CD4-positive, alpha-beta T cell treated with Interleukin-10 for 1 hour (primary cell): ENCODE results near the gene DACT2.

ENCODE experiments used
- DNase-seq: peaks from one replicate; pipeline ENCODE4 v3.0.0-alpha.2; 2020

DACT2 gene

DNA sequence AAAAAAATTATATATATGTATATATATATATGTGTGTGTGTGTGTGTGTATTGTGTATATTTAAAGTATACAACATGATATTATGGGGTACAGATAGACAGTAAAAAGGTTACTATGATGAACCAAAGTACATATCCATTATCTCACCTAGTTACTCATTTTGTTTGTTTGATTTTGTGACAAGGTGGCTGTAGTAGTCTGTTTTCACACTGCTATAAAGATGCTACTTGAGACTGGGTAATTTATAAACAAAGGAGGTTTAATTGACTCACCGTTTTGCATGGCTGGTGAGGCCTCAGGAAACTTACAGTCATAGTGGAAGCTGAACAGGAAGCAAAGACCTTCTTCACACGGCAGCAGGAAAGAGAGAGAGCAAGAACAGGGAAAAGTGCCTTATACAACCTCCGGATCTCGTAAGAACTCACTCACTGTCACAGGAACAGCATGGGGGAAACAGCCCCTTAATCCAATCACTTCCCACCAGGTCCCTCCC is 30.2 kb upstream of the DACT2 start:
- DNase-seq = no peak

DNA sequence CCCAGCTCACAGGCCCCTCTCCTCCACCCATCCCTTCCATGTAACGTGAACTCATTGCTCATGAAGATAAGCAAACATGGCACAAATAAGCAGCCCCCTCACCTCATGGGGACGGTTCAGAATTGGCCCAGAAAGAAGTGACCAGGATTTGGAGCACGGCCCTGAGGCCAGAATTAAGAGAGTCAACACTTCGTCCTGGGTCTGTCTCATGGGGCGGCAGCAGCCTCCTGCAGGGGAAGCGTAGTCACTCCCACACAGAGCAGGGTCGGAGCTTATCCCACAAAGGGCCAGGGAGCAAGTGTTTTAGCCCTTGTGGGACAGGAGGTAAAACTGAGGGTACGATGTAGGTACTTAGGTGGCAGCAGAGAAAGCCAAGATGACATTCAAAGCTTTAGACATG is 28.6 kb upstream of the DACT2 start:
- DNase-seq = no peak

DNA sequence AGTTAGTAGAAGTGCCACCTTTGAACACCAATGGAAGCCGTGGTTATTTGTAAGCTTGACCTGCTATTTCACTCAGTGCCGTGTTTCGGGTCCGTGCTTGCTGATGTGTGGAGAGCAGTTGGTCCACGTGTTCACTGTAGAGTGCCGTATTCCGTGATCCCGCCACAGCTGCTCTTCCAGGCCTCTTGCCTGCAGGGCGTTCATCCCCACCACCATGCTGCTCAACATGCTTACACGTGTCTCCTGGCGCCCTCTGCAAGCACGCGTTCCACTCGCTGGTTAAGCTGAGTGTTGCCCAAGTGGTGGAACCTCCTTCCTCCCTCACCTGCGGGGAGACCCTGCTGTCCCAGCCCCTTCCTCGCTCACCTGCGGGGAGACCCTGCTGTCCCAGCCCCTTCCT is 28.0 kb upstream of the DACT2 start:
- DNase-seq = no peak

DNA sequence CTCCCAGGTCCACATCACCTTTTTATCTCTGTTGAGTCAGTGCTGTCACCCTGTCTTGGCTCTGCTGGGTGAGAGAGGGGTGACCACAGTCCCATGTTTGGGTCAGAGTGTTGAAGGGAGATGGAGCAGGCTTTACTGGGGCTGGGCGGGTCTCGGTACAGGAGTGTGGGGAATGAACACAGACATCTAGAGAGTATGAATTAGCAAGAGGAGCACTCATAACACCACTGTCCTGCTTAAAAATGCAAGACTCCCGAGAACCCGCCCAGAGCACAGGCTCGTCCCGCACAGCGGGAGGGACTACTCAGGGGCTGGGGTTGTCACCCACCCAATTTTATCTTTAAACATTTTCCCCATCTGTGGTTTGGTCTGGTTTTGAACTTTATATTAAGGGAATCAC is 27.5 kb upstream of the DACT2 start:
- no peak for DNase-seq

DNA sequence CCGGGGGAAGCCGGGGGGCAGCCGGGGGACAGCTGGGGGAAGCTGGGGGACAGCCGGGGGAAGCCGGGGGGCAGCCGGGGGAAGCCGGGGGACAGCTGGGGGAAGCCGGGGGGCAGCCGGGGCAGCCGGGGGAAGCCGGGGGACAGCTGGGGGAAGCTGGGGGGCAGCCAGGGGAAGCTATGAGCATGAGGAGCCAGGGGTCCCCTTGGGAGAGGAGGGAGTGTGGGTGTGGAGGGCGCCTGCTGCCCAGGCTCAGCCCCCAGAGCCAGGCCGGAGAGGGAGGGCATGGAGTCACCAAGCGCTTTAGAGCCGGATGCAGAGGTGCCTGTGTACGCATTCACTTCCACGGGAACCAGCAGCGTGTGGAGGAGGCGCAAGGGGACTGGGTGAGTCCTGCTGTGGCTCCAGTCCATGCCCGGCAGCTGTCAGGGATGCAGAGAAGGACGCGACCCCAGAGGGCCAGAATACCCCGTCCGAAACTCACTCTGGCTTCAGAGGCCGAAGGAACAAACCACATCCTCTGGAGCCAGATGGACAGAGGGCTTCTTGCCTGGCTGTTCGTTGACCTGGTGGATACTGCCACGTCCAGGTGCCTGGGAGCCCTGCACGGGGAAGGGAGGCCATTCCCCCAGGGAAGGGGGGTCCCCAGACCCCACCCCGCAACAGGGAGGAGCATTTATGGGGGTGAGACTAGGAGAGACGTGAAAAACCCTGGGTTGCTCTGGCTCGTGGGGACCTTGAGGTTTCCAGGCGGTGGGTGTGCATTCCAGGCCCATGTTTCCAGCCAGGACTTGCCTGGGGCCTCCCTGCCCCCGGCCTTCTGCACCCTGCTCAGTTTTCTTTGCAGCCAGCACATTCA is 26.5 kb upstream of the DACT2 start:
- no peak for DNase-seq

DNA sequence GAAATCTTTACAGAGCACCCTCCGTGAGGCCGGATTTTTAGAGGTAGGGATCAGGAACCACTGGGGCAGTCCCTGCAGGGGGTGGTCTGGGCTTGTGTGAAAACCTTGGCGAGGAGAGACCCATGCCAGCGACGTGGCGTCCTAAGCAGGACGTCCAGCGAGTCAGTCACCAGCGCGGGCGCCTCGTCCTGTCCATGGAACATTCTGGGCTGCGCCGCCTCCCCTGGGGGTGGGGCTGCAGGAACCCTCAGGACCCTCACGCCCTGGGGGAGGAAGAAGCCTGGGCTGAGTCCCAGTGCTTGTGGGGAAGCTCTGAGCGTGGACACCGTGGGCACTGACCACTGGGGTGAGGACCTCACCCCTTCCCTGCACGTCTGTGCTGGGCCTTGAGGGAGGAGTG is 25.7 kb upstream of the DACT2 start:
- no peak for DNase-seq

DNA sequence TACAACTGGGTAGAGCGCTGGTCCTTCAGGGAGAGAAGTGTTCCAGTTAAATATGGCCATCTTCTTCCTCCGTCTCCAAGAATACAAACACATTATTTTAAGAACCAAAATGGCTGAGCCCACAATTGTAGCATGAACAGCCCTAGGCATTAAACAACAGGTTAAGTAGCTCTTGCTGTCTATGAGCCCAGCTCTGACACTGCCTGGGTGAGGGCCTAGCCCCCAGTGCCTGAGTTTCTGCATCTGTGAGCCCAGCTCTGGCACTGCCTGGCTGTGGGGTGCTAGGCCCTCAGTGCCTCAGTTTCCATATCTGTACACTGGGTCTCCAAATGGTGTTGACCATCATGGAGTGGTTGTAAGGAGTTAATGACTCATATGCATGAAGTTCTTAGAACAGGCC is 24.8 kb upstream of the DACT2 start:
- no peak for DNase-seq

DNA sequence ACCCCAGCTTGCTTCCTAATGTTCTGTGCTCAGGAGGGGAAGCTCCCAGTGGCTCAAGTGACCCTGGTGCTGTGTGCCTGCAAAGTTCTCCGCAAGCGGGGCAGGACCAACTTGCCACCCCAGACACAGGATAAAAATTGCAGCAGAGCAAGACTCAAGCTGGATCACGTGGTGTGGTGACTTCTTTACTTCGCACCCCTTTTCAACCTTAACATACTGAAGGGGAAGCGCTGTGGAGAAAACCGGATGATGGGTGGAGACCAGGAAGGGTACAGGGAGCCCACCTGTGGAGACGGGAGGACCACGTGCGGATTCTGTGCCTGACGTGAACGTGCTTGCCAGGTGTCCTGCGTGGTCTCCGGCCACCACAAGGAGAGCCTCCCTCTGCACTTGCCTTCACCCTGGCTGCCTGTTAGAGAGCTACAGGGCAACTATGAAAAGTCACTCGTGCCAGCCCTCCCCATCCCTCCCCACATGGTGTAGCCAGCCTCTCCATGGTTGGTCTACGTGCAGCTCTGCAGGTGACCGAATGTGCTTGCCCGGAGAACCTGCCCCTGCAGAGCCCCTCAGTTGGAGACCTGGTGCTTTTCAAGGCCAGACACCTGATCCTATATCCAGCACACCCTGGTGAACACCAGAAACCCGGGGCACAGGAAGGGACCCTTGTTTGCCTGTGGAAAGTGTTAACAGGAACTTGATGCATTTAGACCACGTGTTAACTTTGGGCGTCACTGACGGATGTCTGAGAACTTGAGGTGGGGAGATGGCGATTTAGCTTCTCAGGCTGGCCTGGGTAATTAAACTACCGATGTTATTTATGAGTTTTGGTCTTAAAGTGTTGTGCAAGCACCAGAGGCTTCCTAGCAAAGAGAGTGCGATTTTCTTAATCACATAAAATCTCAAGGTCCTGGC is 23.9 kb upstream of the DACT2 start:
- no peak for DNase-seq

DNA sequence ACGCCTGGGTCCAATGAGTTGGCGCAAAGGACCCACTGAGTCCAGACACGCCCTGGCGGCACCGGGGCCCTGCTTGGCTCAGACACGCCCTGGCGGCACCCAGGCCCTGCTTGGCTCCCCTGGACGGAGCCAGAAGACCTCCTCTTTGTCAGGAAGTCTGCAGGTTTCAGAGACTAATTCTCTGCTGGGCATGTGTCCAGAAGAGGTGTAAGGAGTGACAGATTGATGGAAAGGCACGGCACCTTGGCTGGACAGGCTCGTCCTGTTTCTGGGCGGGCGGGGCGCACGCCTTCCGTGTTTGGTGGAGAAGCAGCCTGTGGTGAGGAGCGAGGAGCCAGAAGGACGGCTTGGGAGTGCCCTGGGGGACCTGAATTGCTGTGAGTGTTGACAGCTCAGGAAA is 23.1 kb upstream of the DACT2 start:
- DNase-seq = no peak

DNA sequence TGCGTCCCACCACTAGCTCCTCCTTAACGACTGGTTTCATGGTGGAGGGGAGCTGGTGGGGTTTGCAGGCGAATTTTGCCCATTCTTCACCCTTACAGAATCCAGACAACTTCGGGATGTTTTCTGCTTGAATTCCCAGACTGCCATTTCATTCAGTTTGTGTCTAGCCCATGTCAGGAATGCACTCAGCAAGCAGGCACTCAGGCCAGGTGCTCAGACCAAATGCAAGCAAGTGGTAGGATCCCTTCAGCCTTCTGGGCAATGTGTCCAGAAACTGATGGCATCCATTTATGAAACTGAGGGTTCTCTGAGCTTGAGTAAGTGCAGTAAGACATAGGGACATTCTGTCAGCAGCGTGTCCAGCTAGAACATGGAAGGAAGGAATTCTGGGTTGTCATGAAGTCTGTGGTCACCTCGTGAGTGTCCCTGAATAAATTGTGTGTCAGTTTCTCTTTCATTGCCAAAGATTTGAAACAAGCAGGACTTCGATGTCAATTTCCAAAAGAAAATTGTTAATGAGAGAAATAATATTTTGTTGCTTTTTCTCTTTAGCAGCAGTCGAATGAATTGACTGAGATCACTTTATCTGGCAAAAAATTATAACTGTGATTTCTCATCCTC is 21.8 kb upstream of the DACT2 start:
- no peak for DNase-seq

DNA sequence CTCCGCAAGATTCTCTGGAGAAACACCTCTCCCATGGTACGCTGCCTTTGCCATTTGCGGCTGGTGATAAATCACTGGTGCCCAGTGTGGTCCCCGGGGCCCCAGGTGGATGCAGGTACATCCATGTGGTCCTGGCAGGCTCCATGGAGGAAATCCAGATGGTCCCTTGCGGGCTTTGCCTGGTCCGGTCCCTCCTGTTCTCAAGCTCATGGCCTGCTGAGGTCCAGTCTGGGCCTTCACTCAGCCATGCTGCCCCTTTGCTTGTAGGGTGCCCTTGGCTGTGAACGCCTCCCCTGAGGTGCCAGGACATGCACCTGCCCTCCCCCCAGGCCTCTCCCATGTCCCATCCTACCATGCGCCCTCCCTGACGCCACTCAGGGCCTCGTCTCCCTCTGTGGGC is 21.2 kb upstream of the DACT2 start:
- DNase-seq = no peak

DNA sequence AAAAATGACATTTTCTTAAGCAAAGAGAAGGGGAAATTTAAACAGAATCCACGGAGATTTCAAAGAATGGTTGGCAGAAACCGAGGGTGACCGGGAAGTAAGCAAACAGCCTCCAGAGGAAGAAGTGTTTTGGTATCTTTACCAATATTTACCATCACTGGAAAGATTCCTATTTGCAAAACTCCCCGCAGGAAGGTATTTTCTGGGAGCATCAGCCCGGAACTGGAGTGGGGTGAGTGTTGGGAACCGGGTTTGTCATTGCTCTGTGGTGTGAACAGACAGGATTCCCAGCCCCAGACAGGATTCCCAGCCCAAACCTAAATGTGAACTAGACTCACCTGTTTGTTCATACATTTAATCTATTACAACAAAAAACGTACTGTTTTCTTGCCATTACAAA is 19.2 kb upstream of the DACT2 start:
- no peak for DNase-seq

DNA sequence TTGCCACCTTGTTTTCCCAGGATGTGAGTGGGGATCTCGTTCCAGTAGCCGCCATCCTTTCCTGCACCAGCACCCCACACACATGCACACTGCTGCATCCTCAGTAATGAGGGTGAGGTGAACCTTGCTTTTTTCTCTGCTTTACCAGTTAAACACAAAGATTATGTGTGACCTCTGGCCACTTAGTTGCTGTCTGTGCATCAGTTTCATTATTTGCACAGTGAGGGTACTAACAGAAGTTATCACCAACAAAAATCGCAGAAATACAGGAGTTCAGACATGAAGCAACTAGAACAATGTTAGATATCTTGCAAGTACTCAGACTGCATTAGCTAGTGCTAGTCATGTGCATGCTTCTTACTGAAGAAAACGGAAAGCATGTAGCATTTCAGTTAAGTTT is 17.4 kb upstream of the DACT2 start:
- no peak for DNase-seq

DNA sequence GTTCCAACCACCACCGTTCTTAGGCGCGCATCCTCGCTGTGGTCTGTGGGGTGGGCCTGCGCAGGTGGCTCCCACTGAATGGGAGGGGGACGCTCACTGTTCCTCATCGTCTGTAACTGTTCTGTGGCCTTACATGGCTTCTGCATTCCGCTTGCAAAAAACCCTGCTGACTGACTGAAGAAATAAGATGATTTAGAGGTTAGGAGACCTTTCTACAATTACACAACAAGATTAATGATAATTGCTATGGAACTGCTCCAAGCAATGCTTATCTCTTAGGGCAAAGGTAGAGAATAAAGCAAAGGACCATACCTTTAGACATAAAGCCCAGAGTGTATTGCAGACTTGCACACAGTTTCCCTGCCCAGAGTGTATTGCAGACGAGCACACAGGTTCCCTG is 14.4 kb upstream of the DACT2 start:
- DNase-seq = no peak

DNA sequence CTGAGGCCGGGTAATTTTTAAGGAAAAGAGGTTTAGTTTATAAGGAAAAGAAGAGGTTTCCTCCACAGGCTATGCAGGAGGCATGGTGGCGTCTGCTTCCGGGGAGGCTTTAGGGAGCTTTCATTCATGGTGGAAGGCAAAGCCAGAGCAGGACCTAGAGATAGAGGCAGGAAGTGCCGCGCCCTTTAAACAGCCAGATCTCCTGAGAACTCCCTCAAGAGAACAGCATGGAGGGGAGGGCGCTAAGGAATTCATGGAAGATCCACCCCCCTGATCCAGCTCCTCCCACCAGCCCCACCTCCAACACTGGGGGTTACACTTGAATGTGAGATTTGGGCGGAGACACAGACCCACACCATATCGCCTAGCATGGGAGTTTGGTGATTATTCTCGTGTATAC is 13.9 kb upstream of the DACT2 start:
- DNase-seq = no peak

DNA sequence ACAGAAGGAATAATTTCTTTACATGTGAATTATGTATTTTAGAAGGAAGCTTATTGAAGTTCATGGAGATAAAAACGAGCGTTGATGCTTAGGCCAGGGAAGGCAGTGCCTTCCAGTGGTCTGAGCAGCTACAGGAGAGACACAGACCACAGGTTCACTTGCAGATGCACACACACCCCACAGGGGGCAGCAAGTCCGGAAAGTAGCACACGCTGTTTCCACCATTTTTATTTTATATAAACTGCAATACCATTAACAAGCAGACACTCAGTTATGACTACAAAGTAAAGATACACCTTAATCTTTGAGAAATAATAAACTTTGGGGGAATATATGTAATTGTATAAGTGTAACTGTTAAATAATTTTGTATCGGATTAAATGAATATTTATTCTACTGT is 13.5 kb upstream of the DACT2 start:
- no peak for DNase-seq

DNA sequence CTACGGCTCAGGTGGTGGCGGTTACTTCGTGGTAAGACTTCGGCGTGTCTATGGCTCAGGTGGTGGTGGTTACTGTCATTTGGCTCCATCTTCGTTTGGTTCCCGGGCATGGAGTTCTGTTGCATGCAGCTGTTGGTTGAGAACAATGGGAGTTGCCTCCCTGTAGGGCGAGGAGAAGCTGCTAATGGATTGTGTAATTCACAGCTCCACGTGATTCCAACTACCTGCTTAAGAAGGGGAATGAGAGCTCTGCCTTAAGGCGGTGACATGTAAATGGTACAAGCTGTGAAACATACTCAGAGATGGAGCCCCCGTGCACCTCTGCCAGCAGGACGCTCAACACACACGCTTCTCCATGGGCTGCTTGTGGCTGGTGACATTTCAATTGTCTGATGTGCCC is 12.4 kb upstream of the DACT2 start:
- no peak for DNase-seq

DNA sequence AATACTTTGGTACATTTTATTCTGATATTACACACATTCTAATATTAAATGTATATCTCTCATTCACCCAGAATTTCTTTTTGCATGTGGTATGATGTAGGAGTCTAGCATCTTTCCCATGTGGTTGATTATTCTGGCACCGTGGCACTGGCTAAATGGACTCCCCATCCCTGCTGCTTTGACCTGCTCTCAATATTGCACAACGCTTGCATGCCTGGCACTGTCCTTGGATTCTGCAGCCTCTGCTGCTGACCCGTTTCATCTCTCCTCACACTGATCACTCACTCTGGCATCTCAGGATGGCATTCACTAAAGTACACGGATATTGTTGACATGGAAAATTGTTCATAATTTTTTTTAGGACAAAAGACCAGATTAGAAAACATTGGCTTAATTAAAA is 11.5 kb upstream of the DACT2 start:
- DNase-seq = no peak

DNA sequence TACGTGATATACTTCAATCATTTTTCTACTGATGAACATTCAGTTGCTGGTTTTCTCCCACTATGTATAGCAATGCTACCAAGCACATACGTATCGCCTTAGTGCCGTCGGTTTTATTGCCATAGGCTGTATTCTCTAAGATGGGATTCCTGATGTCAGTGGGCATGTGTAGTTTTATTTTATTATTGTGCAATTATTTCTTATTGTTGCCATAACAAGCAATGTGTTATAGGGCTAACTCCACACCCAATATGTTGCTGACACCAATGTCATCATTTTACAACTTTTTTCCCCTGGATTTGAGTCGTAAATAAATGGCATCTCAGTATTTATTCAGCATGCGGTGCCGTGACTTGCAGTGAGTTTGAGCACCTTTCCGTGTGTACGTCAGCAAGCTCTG is 10.8 kb upstream of the DACT2 start:
- DNase-seq = no peak

DNA sequence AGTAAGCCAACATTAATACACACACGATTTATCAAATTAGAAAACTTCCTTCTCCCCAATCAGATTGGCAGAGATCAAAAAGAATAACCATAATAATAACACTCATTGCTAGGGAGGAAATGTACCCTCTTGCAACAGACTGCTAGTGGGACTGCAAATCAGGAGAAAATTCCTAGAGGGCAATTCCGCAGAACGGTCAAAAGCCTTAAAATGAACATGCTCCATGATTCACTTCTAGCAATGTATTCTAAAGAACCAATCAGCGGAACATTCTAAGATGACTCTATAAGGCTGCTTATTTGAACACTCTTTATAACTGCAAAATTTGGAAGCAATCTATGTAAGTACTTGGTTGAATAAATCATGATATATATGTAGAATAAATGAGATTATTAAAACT is 8.5 kb upstream of the DACT2 start:
- DNase-seq = no peak

DNA sequence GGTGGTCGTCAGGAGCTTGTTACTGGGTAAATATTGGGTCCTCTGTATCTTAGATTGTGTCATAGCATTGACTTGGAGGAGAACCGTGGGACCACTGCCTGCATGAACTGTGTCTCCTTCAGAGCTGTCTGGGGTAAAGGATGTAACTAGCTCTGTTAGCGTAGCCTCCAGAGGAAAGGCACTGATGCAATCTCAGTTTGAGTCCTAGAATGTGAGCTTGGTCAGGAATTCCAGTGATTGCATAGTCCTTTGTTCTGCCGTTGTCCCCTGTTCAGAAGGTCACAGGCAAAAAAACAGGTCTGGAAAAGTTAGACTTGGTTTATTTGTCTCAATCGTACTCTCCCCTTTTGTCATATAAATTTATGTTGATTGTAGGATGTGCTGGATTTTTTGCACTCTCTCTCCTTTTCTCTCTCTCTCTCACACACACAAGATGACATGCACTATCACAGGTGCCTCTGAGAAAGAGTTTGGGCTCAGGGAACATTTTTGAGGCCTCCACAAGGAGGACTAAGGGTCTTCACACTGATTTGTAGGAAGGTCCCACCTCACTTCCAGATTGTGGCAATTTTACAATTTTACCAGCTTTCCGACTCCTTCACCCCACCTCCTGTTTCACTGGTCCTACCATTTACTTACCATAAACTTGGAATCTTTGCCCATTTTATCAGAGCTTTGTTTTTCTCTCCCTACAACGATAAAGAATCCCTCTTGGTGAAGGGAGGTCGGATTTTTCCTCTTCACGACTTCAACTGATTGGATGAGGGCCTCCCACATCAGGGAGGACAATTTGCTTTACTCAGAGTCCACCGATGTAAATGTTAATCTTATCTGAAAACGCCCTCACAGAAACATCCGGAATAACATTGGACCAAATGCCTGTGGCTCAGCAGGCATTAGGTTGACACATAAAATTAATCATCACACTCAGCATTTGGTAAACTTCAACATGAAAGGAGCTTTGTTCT is 7.0 kb upstream of the DACT2 start:
- DNase-seq = no peak

DNA sequence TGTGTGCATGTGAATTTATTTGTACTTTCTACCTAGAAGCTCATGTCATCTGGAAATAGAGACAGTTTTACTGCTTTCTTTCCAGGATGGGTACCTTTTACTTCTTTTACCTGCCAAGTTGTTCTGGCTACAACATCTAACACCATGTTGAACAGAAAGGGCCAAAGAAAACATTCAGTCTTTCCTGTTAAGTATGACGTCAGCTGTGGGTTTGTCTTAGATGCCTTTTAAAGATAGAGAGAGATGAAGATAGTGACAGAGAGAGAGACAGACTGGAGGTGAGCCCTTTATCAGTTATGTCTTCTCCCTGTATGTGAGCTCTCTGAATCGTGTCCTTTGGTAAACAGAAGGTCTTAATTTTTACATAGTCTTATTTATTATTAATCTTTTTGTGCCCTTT is 3.4 kb upstream of the DACT2 start:
- no peak for DNase-seq
